Large intestine (tissue), 3 donors: ENCODE results near the gene KDM3A. TPM values are rescaled to one million over a fixed set of nuclear protein-coding genes. Genes with fewer than 3 reads are reported as not detected.

Source experiments
- DNase-seq, 2 donors: peaks; one replicate each; pipeline versions ENCODE4 v3.0.0 to v3.0.0-alpha.2; 2013
- H3K27ac ChIP-seq: one replicate; pipeline ENCODE4 v1.5.1; 2013; ENCODE audit warnings: low read length
- H3K27me3 ChIP-seq: 2 replicates; pipeline ENCODE4 v1.6.1; 2013; ENCODE audit warnings: low read length; ENCODE audit not compliant: control insufficient read depth, insufficient read depth
- H3K36me3 ChIP-seq: 2 replicates; pipeline ENCODE4 v1.6.1; 2013; ENCODE audit warnings: low read length; ENCODE audit not compliant: control insufficient read depth, insufficient read depth
- H3K4me1 ChIP-seq: one replicate; pipeline ENCODE4 v1.6.1; 2013; ENCODE audit warnings: low read length; ENCODE audit not compliant: control insufficient read depth, insufficient read depth
- H3K4me3 ChIP-seq: one replicate; pipeline ENCODE4 v1.5.1; 2013; ENCODE audit warnings: low read length
- H3K9me3 ChIP-seq: one replicate; pipeline ENCODE4 v1.6.1; 2013; ENCODE audit warnings: mild to moderate bottlenecking, low read depth, low read length, moderate library complexity; ENCODE audit not compliant: control insufficient read depth
- WGBS: methylation state at CpG from one replicate; pipeline ENCODE4 v1.1.5; 2013; ENCODE audit warnings: low lambda C conversion rate; ENCODE audit not compliant: insufficient coverage; 5-methylcytosine and 5-hydroxymethylcytosine counted together
- polyA plus RNA-seq: library from polyadenylated mRNA; unstranded; fragments of 120-200 nt; gene quantifications from one replicate; pipeline ENCODE4 v1.2.1, GENCODE V29; 2013

The KDM3A gene
- polyA plus RNA-seq, 1 donor: 46.3 TPM

- no peaks in the 10 kb centered on the region for H3K27me3 ChIP-seq
- no peaks in the 10 kb centered on the region for H3K36me3 ChIP-seq
- no peak overlapping the region for H3K4me3 ChIP-seq
- no peak for DNase-seq
- WGBS: no CpG with 5 or more reads among the region's 1 CpG
- H3K4me1 ChIP-seq: no peaks in the 10 kb centered on the region
- H3K9me3 ChIP-seq: peaks cover 13% of the 10 kb centered on the region
- no peak overlapping the region for H3K27ac ChIP-seq
Measured at GRCh38 chr2:86400321-86400720, 40.9 kb upstream of the KDM3A start.

GRCh38 chr2:86410581-86410980, 30.6 kb upstream of the KDM3A start:
- no peaks in the 10 kb centered on the region for H3K27me3 ChIP-seq
- no peaks in the 10 kb centered on the region for H3K4me1 ChIP-seq
- H3K27ac ChIP-seq: no peak overlapping the region
- H3K4me3 ChIP-seq: no peak overlapping the region
- no peaks in the 10 kb centered on the region for H3K36me3 ChIP-seq
- no peaks in the 10 kb centered on the region for H3K9me3 ChIP-seq
- no peak for DNase-seq

- no peaks in the 10 kb centered on the region for H3K36me3 ChIP-seq
- H3K9me3 ChIP-seq: no peaks in the 10 kb centered on the region
- DNase-seq: no peak
- WGBS: no CpG with 5 or more reads among the region's 6 CpGs
- no peaks in the 10 kb centered on the region for H3K4me1 ChIP-seq
- no peak overlapping the region for H3K27ac ChIP-seq
- no peak overlapping the region for H3K4me3 ChIP-seq
- H3K27me3 ChIP-seq: no peaks in the 10 kb centered on the region
Measured at GRCh38 chr2:86411396-86411795, 29.8 kb upstream of the KDM3A start.

DNA sequence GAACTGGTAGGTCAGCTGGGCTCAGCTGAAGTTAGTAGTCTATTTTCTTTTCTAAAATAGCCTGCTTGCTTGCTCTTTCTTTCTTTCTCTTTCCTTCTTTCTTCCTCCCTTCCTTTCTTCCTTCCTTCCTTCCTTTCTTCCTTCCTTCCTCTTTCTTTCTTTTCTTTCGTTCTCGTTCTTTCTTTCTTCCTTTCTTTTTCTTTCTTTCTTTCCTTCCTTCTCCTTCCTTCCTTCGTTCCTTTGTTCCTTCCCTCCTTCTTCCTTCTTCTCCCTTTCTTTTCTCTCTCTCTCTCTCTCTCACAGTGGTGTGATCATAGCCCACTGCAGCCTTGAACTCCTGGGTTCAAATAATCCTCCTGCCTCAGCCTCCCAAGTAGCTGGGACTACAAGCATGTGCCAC, 29.2 kb upstream of the KDM3A start:
- no peak for DNase-seq
- no peak overlapping the region for H3K27ac ChIP-seq
- H3K4me3 ChIP-seq: no peak overlapping the region
- no peaks in the 10 kb centered on the region for H3K27me3 ChIP-seq
- H3K9me3 ChIP-seq: no peaks in the 10 kb centered on the region
- WGBS: 96% methylated on average over 3 of the region's 3 CpGs
- no peaks in the 10 kb centered on the region for H3K36me3 ChIP-seq
- H3K4me1 ChIP-seq: no peaks in the 10 kb centered on the region

GRCh38 chr2:86413296-86414094, 27.7 kb upstream of the KDM3A start:
- WGBS: 58% methylated on average over 2 of the region's 8 CpGs
- Histone ChIP-seq H3K4me1 (no peaks in the 10 kb centered on the region), H3K9me3 (no peaks in the 10 kb centered on the region), H3K36me3 (no peaks in the 10 kb centered on the region), H3K27me3 (no peaks in the 10 kb centered on the region), H3K27ac (no peak overlapping the region), H3K4me3 (no peak overlapping the region)
- no peak for DNase-seq

DNA sequence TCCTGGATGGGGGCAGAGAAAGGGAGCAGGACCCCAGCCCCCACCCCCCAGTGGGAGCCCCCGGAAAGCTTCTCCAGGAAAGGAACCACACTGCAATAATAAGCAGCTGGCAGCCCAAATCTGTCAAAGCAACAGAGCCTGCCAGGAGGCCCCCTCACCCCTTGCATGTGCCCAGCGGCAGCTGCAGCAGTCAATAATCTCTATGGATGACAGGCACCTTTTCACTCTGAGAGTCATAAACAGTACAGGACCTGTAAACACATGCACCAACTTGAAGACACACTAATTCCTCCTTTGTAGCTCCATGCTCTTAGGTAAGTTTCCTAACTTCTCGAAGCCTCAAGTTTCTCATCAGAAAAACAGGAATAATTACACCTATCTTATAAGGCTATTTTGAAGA, 26.2 kb upstream of the KDM3A start:
- WGBS: no CpG with 5 or more reads among the region's 3 CpGs
- no peak for DNase-seq
- H3K4me3 ChIP-seq: no peak overlapping the region
- no peaks in the 10 kb centered on the region for H3K27me3 ChIP-seq
- H3K27ac ChIP-seq: no peak overlapping the region
- H3K9me3 ChIP-seq: no peaks in the 10 kb centered on the region
- no peaks in the 10 kb centered on the region for H3K4me1 ChIP-seq
- H3K36me3 ChIP-seq: no peaks in the 10 kb centered on the region

GRCh38 chr2:86416146-86416545, 25.0 kb upstream of the KDM3A start:
- no CpG with 5 or more reads among the region's 2 CpGs for WGBS

GRCh38 chr2:86417961-86418360, 23.2 kb upstream of the KDM3A start:
- no peaks in the 10 kb centered on the region for H3K36me3 ChIP-seq
- H3K27me3 ChIP-seq: no peaks in the 10 kb centered on the region
- WGBS: no CpG with 5 or more reads among the region's 1 CpG
- no peak overlapping the region for H3K4me3 ChIP-seq
- no peaks in the 10 kb centered on the region for H3K4me1 ChIP-seq
- H3K27ac ChIP-seq: no peak overlapping the region
- no peaks in the 10 kb centered on the region for H3K9me3 ChIP-seq
- DNase-seq: no peak

More at GRCh38 chr2:86416146-86416545, 25.0 kb upstream of the KDM3A start:
- Histone ChIP-seq H3K36me3 (no peaks in the 10 kb centered on the region), H3K9me3 (no peaks in the 10 kb centered on the region), H3K4me1 (no peaks in the 10 kb centered on the region), H3K4me3 (no peak overlapping the region), H3K27ac (no peak overlapping the region), H3K27me3 (no peaks in the 10 kb centered on the region)
- no peak for DNase-seq

DNA sequence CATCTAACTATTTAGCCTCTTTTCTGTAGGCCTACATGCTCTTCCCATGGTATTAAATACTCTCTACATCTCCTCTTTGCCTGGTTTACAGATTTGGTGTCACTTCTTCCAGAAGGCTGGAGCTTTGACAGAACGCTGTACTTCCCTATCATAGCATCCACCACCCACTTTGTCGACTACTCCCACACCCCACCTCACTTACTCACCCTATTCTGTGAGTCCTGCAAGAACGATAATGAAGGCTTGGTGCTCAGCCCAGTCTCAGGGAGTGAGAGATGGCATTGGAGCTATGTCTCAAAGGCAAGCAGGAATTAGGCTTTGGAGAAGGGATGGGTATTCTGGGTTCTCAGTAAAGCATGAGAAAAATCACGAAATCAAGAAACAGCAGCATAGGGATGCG, 20.3 kb upstream of the KDM3A start:
- Histone ChIP-seq H3K27me3 (no peaks in the 10 kb centered on the region), H3K4me3 (no peak overlapping the region), H3K27ac (no peak overlapping the region), H3K4me1 (no peaks in the 10 kb centered on the region), H3K36me3 (no peaks in the 10 kb centered on the region), H3K9me3 (no peaks in the 10 kb centered on the region)
- no CpG with 5 or more reads among the region's 5 CpGs for WGBS
- DNase-seq: no peak

DNA sequence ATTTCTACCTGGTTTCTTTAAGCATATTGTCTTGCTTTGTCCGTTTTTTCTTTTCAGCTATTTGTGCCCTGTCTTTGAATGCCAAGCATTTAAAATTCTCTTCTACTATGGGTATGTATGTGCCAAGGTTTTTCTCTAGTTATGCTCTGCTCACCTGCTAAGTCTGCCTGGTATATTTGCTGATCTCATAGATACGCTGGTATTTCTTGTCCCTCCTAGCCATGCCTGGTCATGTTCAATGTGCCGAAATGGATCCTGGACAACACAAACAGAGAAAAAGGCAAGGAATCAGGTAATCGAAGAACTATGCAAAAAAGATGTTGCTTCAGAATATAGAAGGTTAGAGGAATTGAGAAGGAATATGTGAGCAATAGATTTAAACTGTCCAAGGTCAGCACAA, 14.9 kb upstream of the KDM3A start:
- peaks cover 9% of the 10 kb centered on the region for H3K4me1 ChIP-seq
- no peak overlapping the region for H3K27ac ChIP-seq
- H3K4me3 ChIP-seq: no peak overlapping the region
- H3K36me3 ChIP-seq: no peaks in the 10 kb centered on the region
- H3K9me3 ChIP-seq: peaks cover 3% of the 10 kb centered on the region
- WGBS: 36% methylated on average over 4 of the region's 4 CpGs
- DNase-seq: no peak
- H3K27me3 ChIP-seq: no peaks in the 10 kb centered on the region

DNA sequence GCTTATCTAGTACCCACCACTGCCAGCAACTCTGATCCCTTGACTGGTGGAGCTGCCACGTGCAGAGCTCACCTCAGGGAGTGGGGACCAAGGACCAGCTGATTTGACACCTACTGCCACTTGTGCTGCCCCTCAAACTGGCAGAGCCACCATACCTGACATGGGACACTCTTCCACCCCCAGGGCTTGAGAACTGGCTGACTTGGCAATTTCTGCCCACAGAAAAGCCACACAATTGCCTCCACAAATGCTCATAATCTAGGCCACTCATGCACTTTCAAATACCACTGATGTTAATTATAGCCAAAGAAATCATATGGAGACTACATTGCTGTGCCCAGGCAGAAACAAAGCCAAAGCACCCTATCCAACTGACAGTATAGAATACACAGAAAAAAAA, 11.8 kb upstream of the KDM3A start:
- H3K27ac ChIP-seq: no peak overlapping the region
- WGBS: no CpG with 5 or more reads among the region's 1 CpG
- H3K27me3 ChIP-seq: no peaks in the 10 kb centered on the region
- no peak overlapping the region for H3K4me3 ChIP-seq
- no peaks in the 10 kb centered on the region for H3K36me3 ChIP-seq
- H3K9me3 ChIP-seq: peaks cover 3% of the 10 kb centered on the region
- H3K4me1 ChIP-seq: peaks cover 9% of the 10 kb centered on the region
- no peak for DNase-seq
